Neutrophil (primary cell): ENCODE results near the gene CPA4.

Source experiments
- H3K27ac ChIP-seq: fragments of 200-600 bp; sonication (generic); 2 replicates; pipeline ENCODE4 v1.5.1; 2016; ENCODE audit warnings: mild to moderate bottlenecking, moderate library complexity
- H3K27me3 ChIP-seq: fragments of 200-600 bp; sonication (generic); 2 replicates; pipeline ENCODE4 v1.6.0; 2016; ENCODE audit warnings: mild to moderate bottlenecking
- H3K36me3 ChIP-seq: fragments of 200-600 bp; sonication (generic); 2 replicates; pipeline ENCODE4 v1.5.1; 2017
- H3K4me1 ChIP-seq, 2 experiments: fragments of 200-600 bp in 1 of 2; sonication (generic) in 1 of 2; 1 replicate in 1 of 2; 2 replicates in 1 of 2; pipeline versions ENCODE4 v1.5.1 to v1.6.1; 2013 to 2016; ENCODE audit warnings: low read depth in 1 of 2, low read length in 1 of 2, mild to moderate bottlenecking in 1 of 2, moderate library complexity in 1 of 2; ENCODE audit not compliant: control insufficient read depth in 1 of 2, insufficient read depth in 1 of 2
- H3K4me3 ChIP-seq, 2 experiments: fragments of 200-600 bp in 1 of 2; sonication (generic) in 1 of 2; 1 replicate in 1 of 2; 2 replicates in 1 of 2; pipeline ENCODE4 v1.5.1; 2013 to 2016; ENCODE audit warnings: low read depth in 1 of 2, low read length in 1 of 2, mild to moderate bottlenecking in 1 of 2, moderate library complexity in 1 of 2
- H3K9me3 ChIP-seq: fragments of 200-600 bp; sonication (generic); 2 replicates; pipeline ENCODE4 v1.5.1; 2016
- TF ChIP-seq, protein P1 (sequence below): fragments of 200-600 bp; sonication (generic); IDR thresholded peaks from 2 replicates; pipeline ENCODE4 v1.5.1; 2016; ENCODE audit warnings: antibody characterized with exemption

The CPA4 gene

DNA sequence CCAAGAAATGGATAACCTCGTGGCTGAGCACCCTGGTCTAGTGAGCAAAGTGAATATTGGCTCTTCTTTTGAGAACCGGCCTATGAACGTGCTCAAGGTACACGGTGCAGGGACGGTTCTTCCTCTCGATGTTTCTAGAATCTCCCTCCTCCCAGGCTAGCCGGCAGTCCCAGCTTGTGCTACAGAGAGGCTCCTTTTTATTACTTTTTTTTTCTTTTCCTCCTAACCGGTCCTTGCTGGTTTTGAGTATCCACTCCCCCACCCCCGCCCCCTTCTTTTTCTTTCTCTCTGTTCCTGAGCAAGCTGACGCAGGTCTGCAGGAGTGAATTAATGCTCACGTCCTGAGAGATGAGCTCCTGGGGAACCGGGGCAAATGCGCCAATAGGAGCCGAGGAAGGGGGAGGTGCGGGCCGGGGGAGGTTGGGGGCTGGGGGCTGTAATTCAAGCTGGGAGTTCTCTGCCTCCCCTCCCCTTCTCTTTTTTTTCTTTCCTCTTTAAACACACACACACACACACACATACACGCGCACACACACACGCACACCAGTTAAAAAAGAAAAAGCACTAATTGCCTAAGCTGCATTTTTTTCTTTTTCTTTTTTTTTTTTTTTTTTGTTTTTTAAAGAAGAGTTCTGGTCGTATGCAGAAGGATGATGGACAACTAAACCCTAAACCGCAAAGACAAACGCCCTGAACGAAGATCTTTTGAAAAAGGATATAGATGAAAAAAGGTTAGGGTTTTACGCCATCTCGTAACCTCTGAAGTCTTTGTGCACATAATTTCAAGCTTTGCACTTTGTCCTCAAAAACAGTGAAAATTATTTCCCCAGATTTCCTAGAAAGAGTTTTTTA, 19.7 kb upstream of the CPA4 start:
- H3K4me3 ChIP-seq, result no peak overlapping the region

DNA sequence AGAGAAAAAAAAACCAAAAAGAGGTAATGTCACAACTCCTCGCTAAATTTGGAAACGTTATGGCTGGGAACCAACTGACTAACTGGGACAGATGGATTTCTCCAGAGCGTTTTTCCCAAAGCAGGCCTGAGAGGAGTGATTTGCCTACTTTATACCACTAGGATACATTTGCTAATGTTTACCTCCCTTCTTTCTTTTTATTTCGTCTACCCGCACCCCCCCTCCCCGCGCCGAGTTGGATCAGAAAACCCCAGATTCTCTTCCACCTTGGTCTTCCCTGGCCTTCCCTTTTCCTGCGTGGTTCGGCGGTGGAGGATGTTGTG, 19.1 kb upstream of the CPA4 start:
- no peak overlapping the region for H3K4me3 ChIP-seq
- no peak overlapping the region for H3K27ac ChIP-seq
- no peaks in the 10 kb centered on the region for H3K36me3 ChIP-seq
- TF ChIP-seq, protein P1, sequence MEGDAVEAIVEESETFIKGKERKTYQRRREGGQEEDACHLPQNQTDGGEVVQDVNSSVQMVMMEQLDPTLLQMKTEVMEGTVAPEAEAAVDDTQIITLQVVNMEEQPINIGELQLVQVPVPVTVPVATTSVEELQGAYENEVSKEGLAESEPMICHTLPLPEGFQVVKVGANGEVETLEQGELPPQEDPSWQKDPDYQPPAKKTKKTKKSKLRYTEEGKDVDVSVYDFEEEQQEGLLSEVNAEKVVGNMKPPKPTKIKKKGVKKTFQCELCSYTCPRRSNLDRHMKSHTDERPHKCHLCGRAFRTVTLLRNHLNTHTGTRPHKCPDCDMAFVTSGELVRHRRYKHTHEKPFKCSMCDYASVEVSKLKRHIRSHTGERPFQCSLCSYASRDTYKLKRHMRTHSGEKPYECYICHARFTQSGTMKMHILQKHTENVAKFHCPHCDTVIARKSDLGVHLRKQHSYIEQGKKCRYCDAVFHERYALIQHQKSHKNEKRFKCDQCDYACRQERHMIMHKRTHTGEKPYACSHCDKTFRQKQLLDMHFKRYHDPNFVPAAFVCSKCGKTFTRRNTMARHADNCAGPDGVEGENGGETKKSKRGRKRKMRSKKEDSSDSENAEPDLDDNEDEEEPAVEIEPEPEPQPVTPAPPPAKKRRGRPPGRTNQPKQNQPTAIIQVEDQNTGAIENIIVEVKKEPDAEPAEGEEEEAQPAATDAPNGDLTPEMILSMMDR, result no peak
- H3K4me1 ChIP-seq, result peaks cover 3 to 17% of the 10 kb centered on the region in 2 experiments
- H3K27me3 ChIP-seq, result peaks cover 54% of the 10 kb centered on the region
- no peaks in the 10 kb centered on the region for H3K9me3 ChIP-seq

More for the DNA sequence above, 19.7 kb upstream of the CPA4 start:
- Histone ChIP-seq H3K36me3 (no peaks in the 10 kb centered on the region), H3K4me1 (peaks cover 3 to 17% of the 10 kb centered on the region in 2 experiments), H3K9me3 (no peaks in the 10 kb centered on the region), H3K27ac (no peak overlapping the region), H3K27me3 (peaks cover 54% of the 10 kb centered on the region)
- TF ChIP-seq, protein P1, result no peak

DNA sequence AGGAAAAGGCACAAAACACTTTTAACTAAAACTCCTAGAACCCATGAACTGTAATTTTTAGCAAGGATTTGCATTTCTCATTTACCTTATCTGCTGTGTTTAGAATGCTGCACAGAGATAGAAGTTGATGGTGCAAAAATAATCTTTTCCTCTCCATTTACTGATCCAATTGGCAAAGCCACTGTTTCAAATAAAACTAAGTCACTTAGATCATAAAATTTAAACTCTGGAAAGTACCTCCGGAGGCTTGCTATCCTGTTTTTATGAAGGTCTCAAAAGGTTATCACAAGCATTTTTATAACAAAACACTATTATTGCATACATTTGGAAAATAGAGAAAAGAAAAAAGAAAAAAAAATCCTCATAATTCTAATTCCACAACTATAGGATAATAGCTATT, 18.7 kb upstream of the CPA4 start:
- Histone ChIP-seq H3K27ac (no peak overlapping the region), H3K36me3 (no peaks in the 10 kb centered on the region), H3K9me3 (no peaks in the 10 kb centered on the region), H3K4me1 (peaks cover 3 to 17% of the 10 kb centered on the region in 2 experiments), H3K4me3 (no peak overlapping the region), H3K27me3 (peaks cover 54% of the 10 kb centered on the region)
- TF ChIP-seq, protein P1, result no peak

DNA sequence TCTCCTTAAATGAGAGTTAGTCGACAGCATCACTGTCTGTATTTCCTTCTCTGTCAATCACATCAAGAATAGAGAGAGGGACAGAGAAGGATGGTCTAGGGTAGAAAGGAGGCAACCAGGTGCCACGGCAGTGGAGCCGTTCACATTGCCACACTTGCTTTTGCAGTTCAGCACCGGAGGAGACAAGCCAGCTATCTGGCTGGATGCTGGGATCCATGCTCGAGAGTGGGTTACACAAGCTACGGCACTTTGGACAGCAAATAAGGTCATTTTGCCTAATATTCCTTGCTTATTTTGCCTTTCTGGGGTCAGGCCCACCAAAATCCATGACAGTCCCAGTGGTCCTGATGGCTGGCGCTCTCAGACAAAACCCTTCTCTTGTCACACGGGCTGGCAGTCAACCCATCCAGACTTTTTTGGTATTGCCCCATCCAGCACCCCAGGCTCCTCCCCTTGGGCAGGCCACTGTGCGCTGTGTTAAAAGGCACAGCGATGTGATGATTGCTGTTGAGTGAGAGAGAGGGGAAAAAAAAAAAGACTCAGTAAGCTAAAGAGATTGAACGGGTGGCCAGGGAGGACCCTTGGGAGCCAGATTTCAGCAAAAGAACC, 17.9 kb upstream of the CPA4 start:
- H3K27me3 ChIP-seq, result peaks cover 54% of the 10 kb centered on the region
- no peaks in the 10 kb centered on the region for H3K36me3 ChIP-seq
- TF ChIP-seq, protein P1, result no peak
- H3K27ac ChIP-seq, result no peak overlapping the region
- H3K9me3 ChIP-seq, result no peaks in the 10 kb centered on the region
- H3K4me1 ChIP-seq, result peaks cover 3 to 17% of the 10 kb centered on the region in 2 experiments
- no peak overlapping the region for H3K4me3 ChIP-seq

DNA sequence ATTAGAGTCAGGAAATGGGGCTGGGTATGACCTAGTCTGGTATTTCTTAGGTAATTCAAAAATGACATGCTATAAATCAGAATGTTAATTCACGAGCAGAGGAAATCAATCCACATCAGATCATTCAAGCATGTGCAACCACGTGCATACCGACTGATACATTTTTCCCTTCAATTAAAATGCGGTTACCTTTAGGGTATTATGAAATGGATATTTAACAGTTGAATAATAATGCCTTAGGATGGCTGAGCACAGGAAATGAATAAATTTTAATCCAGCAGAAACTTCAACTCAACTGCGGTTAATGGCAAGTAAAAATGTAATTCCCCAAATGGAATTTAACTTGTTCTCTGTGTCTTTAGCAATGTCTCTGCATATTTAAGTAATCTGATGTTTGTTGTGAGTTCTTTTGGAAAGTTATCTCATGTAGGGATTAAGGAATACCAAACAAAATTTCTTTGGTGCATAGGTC, 17.1 kb upstream of the CPA4 start:
- no peaks in the 10 kb centered on the region for H3K9me3 ChIP-seq
- peaks cover 3 to 17% of the 10 kb centered on the region in 2 experiments for H3K4me1 ChIP-seq
- H3K27ac ChIP-seq, result no peak overlapping the region
- no peaks in the 10 kb centered on the region for H3K36me3 ChIP-seq
- no peak overlapping the region for H3K4me3 ChIP-seq
- TF ChIP-seq, protein P1, result no peak
- peaks cover 54% of the 10 kb centered on the region for H3K27me3 ChIP-seq
